Uterus (tissue), 4 donors: ENCODE measurements around the gene CAVIN4. TPM values are rescaled to one million over a fixed set of nuclear protein-coding genes. Genes with fewer than 3 reads are reported as not detected.

Experiments
- DNase-seq, 2 donors: peaks; one replicate each; pipeline ENCODE4 v3.0.0-alpha.2; 2019 to 2020
- H3K27ac ChIP-seq, 2 donors: fragments of 200-600 bp; sonication (generic); 1 replicate in 1 of 2; 2 replicates in 1 of 2; pipeline ENCODE4 v1.5.1; 2016 to 2018
- H3K27me3 ChIP-seq, 2 donors: fragments of 200-600 bp; sonication (generic); one replicate each; pipeline ENCODE4 v1.5.1; 2018 to 2019; ENCODE audit warnings: control low read depth in 1 of 2
- H3K36me3 ChIP-seq, 2 donors: fragments of 200-600 bp; sonication (generic); one replicate each; pipeline ENCODE4 v1.5.1; 2019; ENCODE audit warnings: control low read depth in 1 of 2
- H3K4me1 ChIP-seq, 2 donors: fragments of 200-600 bp; sonication (generic); one replicate each; pipeline ENCODE4 v1.5.1; 2018 to 2019; ENCODE audit warnings: control low read depth in 1 of 2
- H3K4me3 ChIP-seq, 2 donors: fragments of 200-600 bp; sonication (generic); 1 replicate in 1 of 2; 2 replicates in 1 of 2; pipeline ENCODE4 v1.5.1; 2018 to 2019; ENCODE audit warnings: mild to moderate bottlenecking in 1 of 2
- H3K9me3 ChIP-seq, 2 donors: fragments of 200-600 bp; sonication (generic); one replicate each; pipeline ENCODE4 v1.5.1; 2019; ENCODE audit warnings: control low read depth in 1 of 2
- POLR2A ChIP-seq, 2 donors: fragments of 450-650 bp; IDR thresholded peaks; one replicate each; pipeline ENCODE4 v1.6.1; 2016; ENCODE audit warnings: antibody characterized with exemption in 2 of 2, mild to moderate bottlenecking in 1 of 2, moderate library complexity in 1 of 2
- intact Hi-C: fragments of 100-400 bp; cut with DNase I; formaldehyde crosslinking; loops from one replicate; pipeline ENCODE4 v1.15.1; 2023; ENCODE audit warnings: low total_unique reads
- total RNA-seq, 4 donors: library from RNA; depleted of rRNA in 3 of 4; stranded (reverse); fragments of >200 nt in 3 of 4; gene quantifications; one replicate each; pipeline versions ENCODE4 v1.1.0 to v1.2.4, GENCODE V29; 2014 to 2023
- TF ChIP-seq, protein P1 (sequence below), 4 experiments: fragments of 200-600 bp in 2 of 4; fragments of 450-650 bp in 2 of 4; sonication (generic) in 2 of 4; IDR thresholded peaks; one replicate each; pipeline ENCODE4 v1.5.1; 2016 to 2019; ENCODE audit warnings: antibody characterized with exemption in 4 of 4, mild to moderate bottlenecking in 2 of 4, moderate library complexity in 1 of 4
- donor health status: DM: yes; HTN: yes; CAD: no.

CAVIN4 gene
- total RNA-seq, 4 donors from 2014 or later: 0.26 to 2.1 (median 0.64) TPM; not detected in 1

GRCh38 chr9:100581081-100581480 lies 3.2 kb downstream of the CAVIN4 start:
- intact Hi-C loops: no loop called here
- Histone ChIP-seq H3K27me3 (no peaks in the 10 kb centered on the region), H3K4me3 (no peak overlapping the region), H3K4me1 (no peaks in the 10 kb centered on the region), H3K36me3 (no peaks in the 10 kb centered on the region), H3K27ac (no peak overlapping the region), H3K9me3 (no peaks in the 10 kb centered on the region)
- no peak for TF ChIP-seq POLR2A (IDR thresholded peaks at IDR 0.05)
- TF ChIP-seq, protein P1, sequence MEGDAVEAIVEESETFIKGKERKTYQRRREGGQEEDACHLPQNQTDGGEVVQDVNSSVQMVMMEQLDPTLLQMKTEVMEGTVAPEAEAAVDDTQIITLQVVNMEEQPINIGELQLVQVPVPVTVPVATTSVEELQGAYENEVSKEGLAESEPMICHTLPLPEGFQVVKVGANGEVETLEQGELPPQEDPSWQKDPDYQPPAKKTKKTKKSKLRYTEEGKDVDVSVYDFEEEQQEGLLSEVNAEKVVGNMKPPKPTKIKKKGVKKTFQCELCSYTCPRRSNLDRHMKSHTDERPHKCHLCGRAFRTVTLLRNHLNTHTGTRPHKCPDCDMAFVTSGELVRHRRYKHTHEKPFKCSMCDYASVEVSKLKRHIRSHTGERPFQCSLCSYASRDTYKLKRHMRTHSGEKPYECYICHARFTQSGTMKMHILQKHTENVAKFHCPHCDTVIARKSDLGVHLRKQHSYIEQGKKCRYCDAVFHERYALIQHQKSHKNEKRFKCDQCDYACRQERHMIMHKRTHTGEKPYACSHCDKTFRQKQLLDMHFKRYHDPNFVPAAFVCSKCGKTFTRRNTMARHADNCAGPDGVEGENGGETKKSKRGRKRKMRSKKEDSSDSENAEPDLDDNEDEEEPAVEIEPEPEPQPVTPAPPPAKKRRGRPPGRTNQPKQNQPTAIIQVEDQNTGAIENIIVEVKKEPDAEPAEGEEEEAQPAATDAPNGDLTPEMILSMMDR (IDR thresholded peaks at IDR 0.05): no peak
- no peak for DNase-seq

GRCh38 chr9:100581661-100582060 lies 3.8 kb downstream of the CAVIN4 start:
- Histone ChIP-seq H3K27me3 (no peaks in the 10 kb centered on the region), H3K36me3 (no peaks in the 10 kb centered on the region), H3K27ac (no peak overlapping the region), H3K4me1 (no peaks in the 10 kb centered on the region), H3K4me3 (no peak overlapping the region), H3K9me3 (no peaks in the 10 kb centered on the region)
- intact Hi-C loops: no loop called here
- DNase-seq: no peak
- TF ChIP-seq, protein P1 (IDR thresholded peaks at IDR 0.05): no peak
- no peak for TF ChIP-seq POLR2A (IDR thresholded peaks at IDR 0.05)

DNA sequence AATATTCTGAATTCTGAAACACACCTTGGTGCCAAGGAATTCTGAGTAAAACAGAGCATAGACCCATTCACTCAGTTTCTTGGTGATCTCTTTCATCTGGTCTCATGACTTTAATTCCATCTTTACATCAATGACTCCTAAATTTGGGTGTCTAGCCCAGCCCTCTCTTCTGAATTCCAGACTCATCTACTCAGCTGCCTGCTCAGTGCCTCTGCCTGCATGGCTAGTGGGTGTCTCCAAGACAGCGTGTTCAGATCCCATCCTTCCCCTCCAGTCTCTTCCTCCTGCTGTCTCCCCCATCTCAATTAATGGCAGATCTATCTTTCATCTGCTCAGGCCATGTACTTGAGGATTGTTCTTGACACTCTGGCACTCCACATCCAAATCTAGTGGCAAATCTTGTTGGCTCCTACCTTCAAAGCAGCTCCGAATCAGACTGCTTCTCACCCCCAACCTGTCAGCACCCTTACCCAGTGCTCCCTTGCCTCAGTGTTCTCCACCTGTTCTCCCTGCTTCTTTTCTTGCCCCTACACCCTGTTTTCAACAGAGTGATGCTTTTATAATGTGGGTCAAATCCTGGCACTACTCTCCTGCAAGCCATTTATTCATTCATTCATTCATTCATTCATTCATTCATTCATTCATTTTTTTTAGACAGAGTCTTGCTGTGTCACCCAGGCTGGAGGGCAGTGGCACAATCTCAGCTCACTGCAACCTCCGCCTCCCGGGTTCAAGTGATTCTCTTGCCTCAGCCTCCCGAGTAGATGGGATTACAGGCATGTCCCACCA lies 5.3 kb downstream of the CAVIN4 start:
- H3K9me3 ChIP-seq: no peaks in the 10 kb centered on the region
- H3K27ac ChIP-seq: no peak overlapping the region
- H3K4me3 ChIP-seq: no peak overlapping the region
- no peaks in the 10 kb centered on the region for H3K36me3 ChIP-seq
- no peak for DNase-seq
- H3K4me1 ChIP-seq: no peaks in the 10 kb centered on the region
- no peaks in the 10 kb centered on the region for H3K27me3 ChIP-seq
- TF ChIP-seq, protein P1 (IDR thresholded peaks at IDR 0.05): no peak
- TF ChIP-seq POLR2A (IDR thresholded peaks at IDR 0.05): no peak
- intact Hi-C loops: no loop called here

DNA sequence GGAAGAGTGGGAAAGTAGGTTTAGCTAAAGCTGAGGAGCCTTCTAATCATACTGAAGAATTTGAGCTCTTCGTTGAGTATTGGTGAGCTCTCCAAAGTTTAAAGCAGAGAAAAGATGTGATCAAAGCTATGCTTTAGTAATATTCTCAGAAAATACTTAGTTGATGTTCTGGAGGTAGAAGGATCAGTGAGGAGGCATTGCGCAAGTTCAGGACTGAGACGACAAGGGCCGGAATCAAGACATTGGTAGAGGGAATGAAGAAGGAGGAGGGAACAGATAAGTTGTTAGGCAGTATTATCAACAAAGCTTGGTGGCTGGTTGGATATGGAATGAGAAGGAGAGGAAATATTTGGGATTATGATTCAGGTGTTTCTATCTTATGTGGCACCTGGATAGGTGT lies 7.1 kb downstream of the CAVIN4 start:
- intact Hi-C loops: no loop called here
- Histone ChIP-seq H3K4me1 (no peaks in the 10 kb centered on the region), H3K27ac (no peak overlapping the region), H3K27me3 (no peaks in the 10 kb centered on the region), H3K36me3 (no peaks in the 10 kb centered on the region), H3K9me3 (no peaks in the 10 kb centered on the region), H3K4me3 (no peak overlapping the region)
- TF ChIP-seq, protein P1 (IDR thresholded peaks at IDR 0.05): no peak
- no peak for TF ChIP-seq POLR2A (IDR thresholded peaks at IDR 0.05)
- DNase-seq: no peak

GRCh38 chr9:100586093-100586492 lies 8.2 kb downstream of the CAVIN4 start:
- Histone ChIP-seq H3K4me1 (no peaks in the 10 kb centered on the region), H3K36me3 (no peaks in the 10 kb centered on the region), H3K9me3 (no peaks in the 10 kb centered on the region), H3K27ac (no peak overlapping the region), H3K4me3 (no peak overlapping the region), H3K27me3 (no peaks in the 10 kb centered on the region)
- intact Hi-C loops: no loop called here
- DNase-seq: no peak
- no peak for TF ChIP-seq POLR2A (IDR thresholded peaks at IDR 0.05)
- TF ChIP-seq, protein P1 (IDR thresholded peaks at IDR 0.05): no peak
